Heart right ventricle (tissue), 16 donors: ENCODE measurements around the gene TUBGCP5. TPM values are rescaled to one million over a fixed set of nuclear protein-coding genes. Genes with fewer than 3 reads are reported as not detected.
A peak's percentile ranks its signal among the peaks of the same experiment; 100 is the strongest.

ENCODE experiments used
- ATAC-seq, 8 donors: fragments of 200-7000 bp; cut with Tn5 transposase; one replicate each; pipeline ENCODE4 v1.9.1; 2020; ENCODE audit warnings: mild to moderate bottlenecking in 8 of 8, moderate library complexity in 8 of 8, moderate number of reproducible peaks in 1 of 8
- DNase-seq, 2 donors: peaks; one replicate each; pipeline ENCODE4 v3.0.0-alpha.2; 2020
- H3K27ac ChIP-seq, 10 donors: fragments of 200-600 bp; sonication (generic) in 2 of 10; one replicate each; pipeline versions ENCODE4 v1.5.0 to v1.8.0; 2020 to 2022; ENCODE audit warnings: mild to moderate bottlenecking in 3 of 10
- H3K27me3 ChIP-seq, 7 donors: fragments of 200-600 bp; one replicate each; pipeline ENCODE4 v1.8.0; 2021 to 2022; ENCODE audit warnings: mild to moderate bottlenecking in 2 of 7
- H3K36me3 ChIP-seq, 9 donors: fragments of 200-600 bp; sonication (generic) in 1 of 9; one replicate each; pipeline versions ENCODE4 v1.5.0 to v1.8.0; 2020 to 2022; ENCODE audit warnings: mild to moderate bottlenecking in 2 of 9
- H3K4me1 ChIP-seq, 9 donors: fragments of 200-600 bp; sonication (generic) in 1 of 9; one replicate each; pipeline versions ENCODE4 v1.5.0 to v1.8.0; 2020 to 2022; ENCODE audit warnings: mild to moderate bottlenecking in 4 of 9
- H3K4me3 ChIP-seq, 10 donors: fragments of 200-600 bp; sonication (generic) in 2 of 10; one replicate each; pipeline versions ENCODE4 v1.5.0 to v1.8.0; 2020 to 2022; ENCODE audit warnings: mild to moderate bottlenecking in 7 of 10, moderate library complexity in 2 of 10
- H3K9me3 ChIP-seq, 11 donors: fragments of 200-600 bp in 10 of 11; sonication (generic) in 2 of 11; one replicate each; pipeline versions ENCODE4 v1.5.0 to v1.8.0; 2013 to 2022; ENCODE audit warnings: mild to moderate bottlenecking in 2 of 11, control low read depth in 1 of 11, moderate library complexity in 1 of 11
- WGBS, 2 donors: extraction: QIAGEN DNeasy Blood & Tissue Kit; methylation state at CpG; one replicate each; pipeline ENCODE4 v1.1.7; 2013; ENCODE audit warnings: inconsistent platforms in 1 of 2; 5-methylcytosine and 5-hydroxymethylcytosine counted together
- intact Hi-C, 10 donors: fragments of 100-400 bp; cut with DNase I; formaldehyde crosslinking; loops; one replicate each; pipeline versions ENCODE4 v1.11.1 to v1.14.2; 2022
- polyA plus RNA-seq, 2 donors: library from polyadenylated mRNA; stranded (reverse); fragments of 200-250 nt; gene quantifications; one replicate each; pipeline ENCODE4 v1.2.3, GENCODE V29; 2013
- total RNA-seq, 10 donors: library from RNA; stranded (reverse); fragmentation: NEBNext Ultra II Directional in 3 of 10; extraction: Animal tissue kit (Norgen Biotek cat#: 25700) in 3 of 10; gene quantifications; one replicate each; pipeline versions ENCODE4 v1.2.1 to v1.2.4, GENCODE V29; 2021 to 2023
- TF ChIP-seq, protein P1 (sequence below), 9 donors: fragments of 200-600 bp; sonication (generic) in 2 of 9; IDR thresholded peaks; one replicate each; pipeline versions ENCODE4 v1.5.0 to v1.8.0; 2021 to 2022; ENCODE audit warnings: antibody characterized with exemption in 9 of 9, mild to moderate bottlenecking in 5 of 9, moderate library complexity in 1 of 9
- donor health status: Arrhythmogenic right ventricular cardiomyopathy.
- donor health status: ischemic (EF 13 %, LVEDD 7.1; RV severe dilation, severe dysfunction).
- donor health status: healthy with polysubstance abuse.
- donor health status: DM: no; HTN: yes; CAD: no.
- donor health status: DM: no; HTN: no; CAD: no.
- donor health status: ischemic (EF 25% LVEDD 6.9; RV normal size, moderate dysfunction).
- donor health status: ischemic (EF 25% LVEDD 5.7; RV mildly dilated, moderate dysfunction).
- donor health status: healthy.
- donor health status: DM: yes; HTN: yes; CAD: no.
- donor health status: Ischemic cardiomyopathy.
- donor health status: ischemic (EF 35%, LVEDD 5.7; RV mildly dilated, moderate dysfunction).
- donor health status: nonischemic (EF 11% LVEDD 7.7; RV severe dilation, severe dysfunction).
- donor health status: DM: yes; HTN: yes; CAD: no.
- donor health status: PGD.
- donor health status: ischemic (EF 29% LVEDD 5.4; RV normal size, mild dysfunction).
- donor health status: nonischemic (EF 23%, LVEDD 6.1; RV moderate dilation, normal function).

The TUBGCP5 gene
- total and polyA plus RNA-seq, 12 donors = 3.8 to 17.3 (median 13.2) TPM

DNA sequence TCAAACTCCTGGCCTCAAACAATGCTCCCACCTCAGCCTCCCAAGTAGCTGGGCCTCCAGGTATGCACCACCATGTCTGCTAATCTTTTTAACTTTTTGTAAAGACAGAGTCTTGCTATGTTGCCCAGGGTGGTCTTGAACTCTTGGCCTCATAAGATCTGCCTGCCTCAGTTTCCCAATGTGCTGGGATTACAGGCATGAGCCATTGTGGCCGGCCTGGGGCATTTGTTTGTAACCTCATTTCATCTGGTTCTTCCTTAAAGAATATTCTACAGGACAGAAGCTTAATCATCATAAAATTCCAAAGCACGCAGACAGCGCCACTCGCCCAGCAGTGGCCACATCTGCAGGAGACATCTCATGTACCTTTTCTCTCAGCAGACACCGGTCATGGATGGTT lies 35.6 kb downstream of the TUBGCP5 start:
- H3K27me3 ChIP-seq = no peaks in the 10 kb centered on the region
- ATAC-seq = no peak

DNA sequence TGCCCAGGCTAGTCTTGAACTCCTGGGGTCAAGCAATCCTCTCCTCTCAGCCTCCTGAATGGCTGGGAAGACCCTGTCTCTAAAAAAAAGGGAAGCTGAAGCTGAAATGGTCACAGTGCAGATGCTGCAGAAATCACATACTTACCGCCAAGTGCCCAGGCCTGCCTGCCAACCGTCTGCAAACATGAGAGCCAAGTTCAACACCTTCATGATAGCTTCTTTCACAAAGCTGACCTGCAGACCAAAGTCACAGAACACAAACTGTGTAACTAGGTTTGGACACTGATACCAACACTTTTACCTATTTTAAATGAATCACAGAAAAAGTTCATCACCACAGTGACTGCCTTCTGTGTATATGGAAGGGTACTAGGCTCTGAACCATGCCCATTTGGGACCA lies 36.4 kb downstream of the TUBGCP5 start:
- Histone ChIP-seq H3K27me3 (no peaks in the 10 kb centered on the region), H3K27ac (no peak overlapping the region), H3K4me1 (no peaks in the 10 kb centered on the region), H3K9me3 (no peaks in the 10 kb centered on the region), H3K4me3 (no peak overlapping the region), H3K36me3 (peaks cover 0 to 100% (median 50%) of the 10 kb centered on the region in 9 donors)
- 50 to 65% methylated on average over 2 of the region's 2 CpGs for WGBS, 2 donors
- intact Hi-C loops = no loop called here
- DNase-seq (peak in 1 of 2 donors; percentile 21), ATAC-seq (peak in 3 of 8 donors; percentile 33 to 71 (median 59))
- TF ChIP-seq, protein P1, sequence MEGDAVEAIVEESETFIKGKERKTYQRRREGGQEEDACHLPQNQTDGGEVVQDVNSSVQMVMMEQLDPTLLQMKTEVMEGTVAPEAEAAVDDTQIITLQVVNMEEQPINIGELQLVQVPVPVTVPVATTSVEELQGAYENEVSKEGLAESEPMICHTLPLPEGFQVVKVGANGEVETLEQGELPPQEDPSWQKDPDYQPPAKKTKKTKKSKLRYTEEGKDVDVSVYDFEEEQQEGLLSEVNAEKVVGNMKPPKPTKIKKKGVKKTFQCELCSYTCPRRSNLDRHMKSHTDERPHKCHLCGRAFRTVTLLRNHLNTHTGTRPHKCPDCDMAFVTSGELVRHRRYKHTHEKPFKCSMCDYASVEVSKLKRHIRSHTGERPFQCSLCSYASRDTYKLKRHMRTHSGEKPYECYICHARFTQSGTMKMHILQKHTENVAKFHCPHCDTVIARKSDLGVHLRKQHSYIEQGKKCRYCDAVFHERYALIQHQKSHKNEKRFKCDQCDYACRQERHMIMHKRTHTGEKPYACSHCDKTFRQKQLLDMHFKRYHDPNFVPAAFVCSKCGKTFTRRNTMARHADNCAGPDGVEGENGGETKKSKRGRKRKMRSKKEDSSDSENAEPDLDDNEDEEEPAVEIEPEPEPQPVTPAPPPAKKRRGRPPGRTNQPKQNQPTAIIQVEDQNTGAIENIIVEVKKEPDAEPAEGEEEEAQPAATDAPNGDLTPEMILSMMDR (IDR thresholded peaks at IDR 0.05) = no peak

More for the DNA sequence above, 35.6 kb downstream of the TUBGCP5 start:
- intact Hi-C loops = no loop called here
- H3K27ac ChIP-seq = no peak overlapping the region
- TF ChIP-seq, protein P1 (IDR thresholded peaks at IDR 0.05) = peak in 1 of 9 donors; percentile 4
- DNase-seq = no peak
- whole genome bisulfite sequencing, 2 donors = 98 to 99% methylated on average over 5 of the region's 5 CpGs
- no peaks in the 10 kb centered on the region for H3K9me3 ChIP-seq
- H3K4me3 ChIP-seq = no peak overlapping the region
- H3K36me3 ChIP-seq = peaks cover 0 to 100% (median 50%) of the 10 kb centered on the region in 9 donors
- no peaks in the 10 kb centered on the region for H3K4me1 ChIP-seq

DNA sequence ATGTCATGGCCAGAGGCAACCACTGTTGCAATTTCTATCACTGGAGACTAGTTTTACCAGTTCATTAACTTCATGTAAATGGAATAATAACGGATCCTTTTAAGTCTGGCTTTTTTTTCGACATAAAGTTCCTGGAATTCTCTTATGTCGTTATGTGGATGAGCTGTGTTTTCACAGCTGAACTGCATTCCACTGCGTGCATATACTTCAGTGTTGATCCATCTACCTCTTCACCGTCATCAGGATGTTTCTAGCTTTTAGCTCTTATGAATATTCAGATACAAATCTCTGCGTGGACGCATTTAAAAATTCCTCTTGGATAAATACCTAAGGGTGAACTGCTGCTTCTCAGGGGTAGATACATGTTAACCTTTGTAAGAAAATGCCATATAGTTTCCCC lies 43.6 kb downstream of the TUBGCP5 start:
- H3K27ac ChIP-seq = no peak overlapping the region
- H3K36me3 ChIP-seq = peaks cover 0 to 77% (median 27%) of the 10 kb centered on the region in 9 donors
- H3K4me1 ChIP-seq = no peaks in the 10 kb centered on the region
- no peak for DNase-seq
- H3K9me3 ChIP-seq = no peaks in the 10 kb centered on the region
- ATAC-seq = no peak
- H3K27me3 ChIP-seq = no peaks in the 10 kb centered on the region
- TF ChIP-seq, protein P1 (IDR thresholded peaks at IDR 0.05) = no peak
- no peak overlapping the region for H3K4me3 ChIP-seq
- intact Hi-C loops = no loop called here
- WGBS, 2 donors = 94% methylated on average over 7 of the region's 7 CpGs

DNA sequence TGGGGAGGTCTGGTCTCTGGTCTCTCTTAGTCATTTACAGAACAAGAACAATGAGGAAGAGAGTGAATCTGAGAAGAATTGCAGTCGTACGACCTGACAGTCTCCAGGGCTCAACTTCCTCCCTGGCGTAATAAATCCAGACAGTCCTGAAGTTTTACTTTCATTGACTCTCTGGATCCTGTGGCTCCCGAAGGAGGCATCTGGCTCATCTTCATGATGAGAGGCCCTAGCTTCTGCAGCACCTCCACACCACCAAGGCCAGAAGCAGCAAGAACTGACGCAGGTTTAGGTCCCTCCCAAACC lies 47.4 kb downstream of the TUBGCP5 start:
- DNase-seq (no peak), ATAC-seq (no peak)
- Histone ChIP-seq H3K4me3 (no peak overlapping the region), H3K4me1 (no peaks in the 10 kb centered on the region), H3K27ac (no peak overlapping the region), H3K27me3 (no peaks in the 10 kb centered on the region), H3K9me3 (no peaks in the 10 kb centered on the region), H3K36me3 (peaks cover 0 to 41% (median 13%) of the 10 kb centered on the region in 9 donors)
- intact Hi-C loops = no loop called here
- WGBS, 2 donors = 76 to 78% methylated on average over 5 of the region's 5 CpGs
- TF ChIP-seq, protein P1 (IDR thresholded peaks at IDR 0.05) = no peak
